MM.1S (cell line): ENCODE results near the gene KMO.

Experiments used
- DNase-seq: peaks from one replicate; pipeline ENCODE4 v3.0.0-alpha.2; 2015
- H2AFZ ChIP-seq: fragments of 300-600 bp; sonication (generic); 2 replicates; pipeline ENCODE4 v1.6.0; 2016; ENCODE audit warnings: antibody characterized with exemption, low read length
- H3F3A ChIP-seq: fragments of 300-600 bp; sonication (generic); 2 replicates; pipeline ENCODE4 v1.6.1; 2016; ENCODE audit warnings: mild to moderate bottlenecking, antibody characterized with exemption, low read length, moderate library complexity, mixed read lengths; ENCODE audit not compliant: insufficient read depth
- H3K27ac ChIP-seq: fragments of 300-600 bp; sonication (generic); 2 replicates; pipeline ENCODE4 v1.5.1; 2016; ENCODE audit warnings: mild to moderate bottlenecking, low read length
- H3K27me3 ChIP-seq: fragments of 300-600 bp; sonication (generic); replicated peaks from 2 replicates; pipeline ENCODE4 v1.6.0; 2016; ENCODE audit warnings: low read length; ENCODE audit not compliant: insufficient read depth
- H3K36me3 ChIP-seq: fragments of 300-600 bp; sonication (generic); replicated peaks from 2 replicates; pipeline ENCODE4 v1.6.1; 2016; ENCODE audit warnings: mild to moderate bottlenecking, low read length, mixed read lengths; ENCODE audit not compliant: insufficient read depth
- H3K4me1 ChIP-seq: fragments of 300-600 bp; sonication (generic); 2 replicates; pipeline ENCODE4 v1.6.1; 2016; ENCODE audit warnings: low read length, mixed read lengths
- H3K4me2 ChIP-seq: fragments of 300-600 bp; sonication (generic); 2 replicates; pipeline ENCODE4 v1.6.0; 2016; ENCODE audit warnings: low read depth, low read length
- H3K4me3 ChIP-seq: fragments of 300-600 bp; sonication (generic); 2 replicates; pipeline ENCODE4 v1.5.1; 2016; ENCODE audit warnings: low read length, mixed read lengths
- H3K79me2 ChIP-seq: fragments of 300-600 bp; sonication (generic); 2 replicates; pipeline ENCODE4 v1.6.1; 2016; ENCODE audit warnings: mixed run types, low read length, mixed read lengths
- H3K9ac ChIP-seq: fragments of 300-600 bp; sonication (generic); 2 replicates; pipeline ENCODE4 v1.6.1; 2016; ENCODE audit warnings: low read length, mixed read lengths
- H3K9me2 ChIP-seq: fragments of 300-600 bp; sonication (generic); replicated peaks from 2 replicates; pipeline ENCODE4 v1.6.1; 2016; ENCODE audit warnings: mild to moderate bottlenecking, low read length, mixed read lengths; ENCODE audit not compliant: insufficient read depth
- H3K9me3 ChIP-seq: fragments of 300-600 bp; sonication (generic); replicated peaks from 2 replicates; pipeline ENCODE4 v1.6.1; 2016; ENCODE audit warnings: mild to moderate bottlenecking, low read length, mixed read lengths; ENCODE audit not compliant: insufficient read depth
- H4K20me1 ChIP-seq: fragments of 300-600 bp; sonication (generic); 2 replicates; pipeline ENCODE4 v1.6.1; 2016; ENCODE audit warnings: mild to moderate bottlenecking, low read length, moderate library complexity, mixed read lengths; ENCODE audit not compliant: insufficient read depth
- EZH2 ChIP-seq: fragments of 300-600 bp; sonication (generic); optimal IDR thresholded peaks from 2 replicates; pipeline ENCODE3; 2017; ENCODE audit warnings: low read depth, mild to moderate bottlenecking, antibody characterized with exemption, low read length, mixed read lengths
- EZH2phosphoT487 ChIP-seq: fragments of 300-600 bp; sonication (generic); IDR thresholded peaks from 2 replicates; pipeline ENCODE4 v1.6.1; 2018; ENCODE audit warnings: antibody characterized with exemption, low read length
- TF ChIP-seq, protein P1 (sequence below): fragments of 300-600 bp; sonication (generic); IDR thresholded peaks from 2 replicates; pipeline ENCODE4 v1.5.1; 2016; ENCODE audit warnings: antibody characterized with exemption, low read length, mixed read lengths

KMO gene

DNA sequence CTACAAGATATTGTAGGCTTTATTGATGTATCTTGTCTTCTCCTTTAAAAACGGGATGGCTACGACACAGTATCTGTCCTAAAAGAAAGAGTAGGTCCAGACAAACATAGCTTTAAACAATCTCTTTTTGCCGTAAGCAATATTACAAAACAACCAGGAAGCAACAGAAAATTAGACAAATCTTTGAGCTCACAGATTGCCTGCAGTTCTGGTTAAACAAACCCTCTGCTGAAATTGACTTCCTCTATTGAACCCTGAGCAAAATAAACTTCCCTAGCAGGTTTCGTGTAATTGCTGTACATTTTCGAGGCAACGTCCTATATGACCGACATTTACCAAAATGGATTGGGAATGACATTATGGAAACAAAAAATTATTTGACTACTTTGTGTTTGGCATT, 57.3 kb downstream of the KMO start:
- Histone ChIP-seq H3K4me3 (no peak overlapping the region), H3K27ac (no peak overlapping the region), H3K36me3 (no peaks in the 10 kb centered on the region), H3K79me2 (no peaks in the 10 kb centered on the region), H3F3A (no peaks in the 10 kb centered on the region), H3K9me3 (no peaks in the 10 kb centered on the region), H4K20me1 (no peaks in the 10 kb centered on the region), H3K9ac (no peak overlapping the region), H2AFZ (no peak overlapping the region), H3K27me3 (no peaks in the 10 kb centered on the region), H3K4me1 (no peaks in the 10 kb centered on the region), H3K4me2 (no peak overlapping the region), H3K9me2 (no peaks in the 10 kb centered on the region)
- DNase-seq, result no peak
- TF ChIP-seq, protein P1, sequence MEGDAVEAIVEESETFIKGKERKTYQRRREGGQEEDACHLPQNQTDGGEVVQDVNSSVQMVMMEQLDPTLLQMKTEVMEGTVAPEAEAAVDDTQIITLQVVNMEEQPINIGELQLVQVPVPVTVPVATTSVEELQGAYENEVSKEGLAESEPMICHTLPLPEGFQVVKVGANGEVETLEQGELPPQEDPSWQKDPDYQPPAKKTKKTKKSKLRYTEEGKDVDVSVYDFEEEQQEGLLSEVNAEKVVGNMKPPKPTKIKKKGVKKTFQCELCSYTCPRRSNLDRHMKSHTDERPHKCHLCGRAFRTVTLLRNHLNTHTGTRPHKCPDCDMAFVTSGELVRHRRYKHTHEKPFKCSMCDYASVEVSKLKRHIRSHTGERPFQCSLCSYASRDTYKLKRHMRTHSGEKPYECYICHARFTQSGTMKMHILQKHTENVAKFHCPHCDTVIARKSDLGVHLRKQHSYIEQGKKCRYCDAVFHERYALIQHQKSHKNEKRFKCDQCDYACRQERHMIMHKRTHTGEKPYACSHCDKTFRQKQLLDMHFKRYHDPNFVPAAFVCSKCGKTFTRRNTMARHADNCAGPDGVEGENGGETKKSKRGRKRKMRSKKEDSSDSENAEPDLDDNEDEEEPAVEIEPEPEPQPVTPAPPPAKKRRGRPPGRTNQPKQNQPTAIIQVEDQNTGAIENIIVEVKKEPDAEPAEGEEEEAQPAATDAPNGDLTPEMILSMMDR, result no peak
- TF ChIP-seq EZH2, result no peak
- TF ChIP-seq EZH2phosphoT487, result no peak

DNA sequence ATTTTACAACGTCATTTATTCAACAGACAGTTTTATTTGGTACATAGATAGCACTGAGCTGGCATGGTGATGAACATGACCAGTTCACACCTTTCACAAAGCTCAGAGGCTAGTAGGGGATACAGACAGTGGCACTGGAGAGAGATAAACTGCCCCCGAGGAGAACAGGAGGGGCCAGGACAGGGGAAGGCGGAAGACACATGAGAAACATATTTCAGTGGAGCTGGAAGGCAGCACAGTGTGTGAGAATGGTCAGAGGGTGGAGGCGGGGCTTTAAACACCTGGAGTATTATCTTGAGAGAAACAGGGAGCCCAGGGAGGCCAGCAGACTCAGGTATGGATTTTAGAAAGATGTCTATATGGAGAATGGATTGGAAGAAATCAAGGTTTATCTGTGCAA, 58.5 kb downstream of the KMO start:
- Histone ChIP-seq H4K20me1 (no peaks in the 10 kb centered on the region), H3K4me1 (no peaks in the 10 kb centered on the region), H3K4me2 (no peak overlapping the region), H3K9me2 (no peaks in the 10 kb centered on the region), H3K27me3 (no peaks in the 10 kb centered on the region), H3K9me3 (no peaks in the 10 kb centered on the region), H3K4me3 (no peak overlapping the region), H3F3A (no peaks in the 10 kb centered on the region), H3K79me2 (no peaks in the 10 kb centered on the region), H2AFZ (no peak overlapping the region), H3K9ac (no peak overlapping the region), H3K36me3 (no peaks in the 10 kb centered on the region), H3K27ac (no peak overlapping the region)
- TF ChIP-seq EZH2 (no peak), EZH2phosphoT487 (no peak)
- TF ChIP-seq, protein P1, result no peak
- no peak for DNase-seq

DNA sequence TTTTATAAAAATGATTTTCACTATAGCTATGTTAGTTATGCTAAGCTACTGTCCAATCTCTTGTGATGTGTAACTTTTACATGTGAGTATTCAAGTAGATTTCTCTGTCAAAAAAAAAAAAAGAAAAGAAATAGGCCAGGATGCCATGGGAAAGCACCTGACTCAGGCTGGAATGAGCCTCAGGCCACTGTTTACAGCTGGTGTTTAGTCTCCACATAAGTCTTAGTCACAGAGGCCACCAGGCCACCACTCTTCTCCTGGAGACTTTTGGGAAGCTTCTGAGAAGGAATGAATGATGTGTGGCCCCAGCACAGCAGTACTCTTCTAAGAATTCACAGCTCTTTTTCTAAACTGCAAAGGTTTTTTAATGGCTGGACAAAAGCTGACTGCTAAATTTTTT, 59.1 kb downstream of the KMO start:
- H3K27me3 ChIP-seq, result no peaks in the 10 kb centered on the region
- TF ChIP-seq EZH2phosphoT487, result no peak
- no peak for TF ChIP-seq EZH2
- TF ChIP-seq, protein P1, result no peak
- H3K9ac ChIP-seq, result no peak overlapping the region
- no peaks in the 10 kb centered on the region for H3F3A ChIP-seq
- H3K4me1 ChIP-seq, result no peaks in the 10 kb centered on the region
- no peak overlapping the region for H2AFZ ChIP-seq
- H3K36me3 ChIP-seq, result no peaks in the 10 kb centered on the region
- no peaks in the 10 kb centered on the region for H3K9me3 ChIP-seq
- no peak overlapping the region for H3K27ac ChIP-seq
- no peak for DNase-seq
- H3K79me2 ChIP-seq, result no peaks in the 10 kb centered on the region
- H3K4me2 ChIP-seq, result no peak overlapping the region
- no peak overlapping the region for H3K4me3 ChIP-seq
- H3K9me2 ChIP-seq, result no peaks in the 10 kb centered on the region
- H4K20me1 ChIP-seq, result no peaks in the 10 kb centered on the region

DNA sequence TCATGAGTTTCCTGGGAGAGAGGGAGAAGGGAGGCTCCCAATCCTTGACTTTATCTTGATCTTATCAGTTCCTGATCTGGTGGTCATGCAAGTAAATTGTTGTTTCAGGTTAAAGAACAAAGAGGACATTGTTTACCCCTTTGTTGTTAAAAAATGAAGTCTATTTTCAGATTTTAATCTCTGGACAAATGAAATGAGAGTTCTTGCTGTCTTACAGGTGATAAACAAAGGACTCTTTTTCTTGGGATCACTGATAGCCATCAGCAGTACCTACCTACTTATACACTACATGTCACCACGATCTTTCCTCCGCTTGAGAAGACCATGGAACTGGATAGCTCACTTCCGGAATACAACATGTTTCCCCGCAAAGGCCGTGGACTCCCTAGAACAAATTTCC, 59.6 kb downstream of the KMO start:
- no peak overlapping the region for H3K27ac ChIP-seq

More for the DNA sequence above, 59.6 kb downstream of the KMO start:
- no peaks in the 10 kb centered on the region for H3K9me3 ChIP-seq
- no peak for DNase-seq
- H3K4me1 ChIP-seq, result no peaks in the 10 kb centered on the region
- H3F3A ChIP-seq, result no peaks in the 10 kb centered on the region
- H3K9ac ChIP-seq, result no peak overlapping the region
- TF ChIP-seq EZH2 (no peak), EZH2phosphoT487 (no peak)
- TF ChIP-seq, protein P1, result no peak
- no peaks in the 10 kb centered on the region for H4K20me1 ChIP-seq
- H3K36me3 ChIP-seq, result no peaks in the 10 kb centered on the region
- H2AFZ ChIP-seq, result no peak overlapping the region
- H3K79me2 ChIP-seq, result no peaks in the 10 kb centered on the region
- H3K4me3 ChIP-seq, result no peak overlapping the region
- H3K9me2 ChIP-seq, result no peaks in the 10 kb centered on the region
- no peaks in the 10 kb centered on the region for H3K27me3 ChIP-seq
- no peak overlapping the region for H3K4me2 ChIP-seq
